Neural cell (in vitro differentiated cells): ENCODE measurements around the gene LGR5. TPM values are rescaled to one million over a fixed set of nuclear protein-coding genes. Genes with fewer than 3 reads are reported as not detected.

ENCODE experiments used
- H2AFZ ChIP-seq: fragments of 200-600, 300-800 bp; sonication (generic), shearing (Covaris generic); 2 replicates; pipeline ENCODE4 v1.6.0; 2014; ENCODE audit warnings: low read depth, mild to moderate bottlenecking, antibody characterized with exemption, low read length, moderate library complexity
- H3F3A ChIP-seq: fragments of 200-600 bp; shearing (Covaris generic); 2 replicates; pipeline ENCODE4 v1.6.1; 2016; ENCODE audit warnings: mild to moderate bottlenecking, moderate library complexity, mixed read lengths, antibody characterized with exemption, low read length; ENCODE audit not compliant: insufficient read depth, poor library complexity, severe bottlenecking
- H3K27ac ChIP-seq: fragments of 200-600, 300-800 bp; sonication (generic), shearing (Covaris generic); 2 replicates; pipeline ENCODE4 v1.5.1; 2014; ENCODE audit warnings: mild to moderate bottlenecking, low read length, moderate library complexity
- H3K27me3 ChIP-seq: fragments of 300-800, 200-600 bp; sonication (generic), shearing (Covaris generic); 2 replicates; pipeline ENCODE4 v1.6.0; 2014; ENCODE audit warnings: mild to moderate bottlenecking, low read depth, low read length, moderate library complexity; ENCODE audit not compliant: insufficient read depth
- H3K36me3 ChIP-seq: fragments of 300-800, 200-600 bp; sonication (generic), shearing (Covaris generic); 2 replicates; pipeline ENCODE4 v1.5.1; 2014; ENCODE audit warnings: mild to moderate bottlenecking, antibody characterized with exemption, low read length, moderate library complexity; ENCODE audit not compliant: insufficient read depth
- H3K4me2 ChIP-seq: fragments of 300-800, 200-600 bp; sonication (generic), shearing (Covaris generic); 2 replicates; pipeline ENCODE4 v1.6.0; 2014; ENCODE audit warnings: mild to moderate bottlenecking, low read length
- H3K4me3 ChIP-seq: fragments of 300-800, 200-600 bp; sonication (generic), shearing (Covaris generic); 2 replicates; pipeline ENCODE4 v1.5.1; 2014; ENCODE audit warnings: mild to moderate bottlenecking, low read length, moderate library complexity
- H3K79me2 ChIP-seq: fragments of 200-600 bp; shearing (Covaris generic); replicated peaks from 2 replicates; pipeline ENCODE4 v1.6.0; 2014; ENCODE audit warnings: mild to moderate bottlenecking, low read length, moderate library complexity; ENCODE audit not compliant: insufficient read depth
- H3K9ac ChIP-seq: fragments of 300-800, 200-600 bp; sonication (generic), shearing (Covaris generic); 2 replicates; pipeline ENCODE4 v1.6.1; 2016; ENCODE audit warnings: mild to moderate bottlenecking, low read length, mixed read lengths
- H3K9me2 ChIP-seq: fragments of 200-600 bp; shearing (Covaris generic); 2 replicates; pipeline ENCODE4 v1.6.1; 2016; ENCODE audit warnings: mild to moderate bottlenecking, low read length, mixed read lengths; ENCODE audit not compliant: insufficient read depth
- H3K9me3 ChIP-seq: fragments of 200-600, 300-800 bp; sonication (generic), shearing (Covaris generic); 2 replicates; pipeline ENCODE4 v1.6.1; 2016; ENCODE audit warnings: mild to moderate bottlenecking, mixed run types, low read length, moderate library complexity, mixed read lengths
- H4K20me1 ChIP-seq: fragments of 200-600 bp; shearing (Covaris generic); 2 replicates; pipeline ENCODE4 v1.6.1; 2016; ENCODE audit warnings: mild to moderate bottlenecking, mixed run types; ENCODE audit not compliant: insufficient read depth
- EP300 ChIP-seq: fragments of 450-650 bp; conservative IDR thresholded peaks from 2 replicates; pipeline ENCODE4 v1.6.1; 2014; ENCODE audit warnings: antibody characterized with exemption, mild to moderate bottlenecking, moderate library complexity; ENCODE audit not compliant: poor library complexity, severe bottlenecking
- EZH2 ChIP-seq: fragments of 200-600, 300-800 bp; shearing (Covaris generic), sonication (generic); IDR thresholded peaks from 2 replicates; pipeline ENCODE4 v1.6.1; 2014; ENCODE audit warnings: antibody characterized with exemption, low read length, borderline replicate concordance, mild to moderate bottlenecking; ENCODE audit not compliant: insufficient read depth, poor library complexity, severe bottlenecking
- MXI1 ChIP-seq: fragments of 450-650 bp; conservative IDR thresholded peaks from 2 replicates; pipeline ENCODE4 v1.6.1; 2014; ENCODE audit warnings: antibody characterized with exemption, mild to moderate bottlenecking; ENCODE audit not compliant: poor library complexity, severe bottlenecking
- POLR2AphosphoS5 ChIP-seq: IDR thresholded peaks from 2 replicates; pipeline ENCODE4 v1.6.1; 2012
- RAD21 ChIP-seq: fragments of 450-650 bp; conservative IDR thresholded peaks from 2 replicates; pipeline ENCODE4 v1.6.1; 2014; ENCODE audit warnings: antibody characterized with exemption, mild to moderate bottlenecking, moderate library complexity
- SMC3 ChIP-seq: fragments of 450-650 bp; conservative IDR thresholded peaks from 2 replicates; pipeline ENCODE4 v1.6.1; 2014; ENCODE audit warnings: antibody characterized with exemption, mild to moderate bottlenecking, moderate library complexity; ENCODE audit not compliant: poor library complexity
- TAF1 ChIP-seq: IDR thresholded peaks from 2 replicates; pipeline ENCODE4 v1.6.1; 2012; ENCODE audit warnings: low read depth
- polyA plus RNA-seq: library from polyadenylated mRNA; depleted of rRNA; stranded (reverse); fragments of >200 nt; gene quantifications from 2 replicates; pipeline ENCODE4 v1.2.3, GENCODE V29; 2014
- TF ChIP-seq, protein P1 (sequence below): fragments of 450-650 bp; IDR thresholded peaks from 2 replicates; pipeline ENCODE4 v1.5.1; 2014; ENCODE audit warnings: antibody characterized with exemption, mild to moderate bottlenecking, moderate library complexity; ENCODE audit not compliant: poor library complexity, severe bottlenecking
- TF ChIP-seq, protein P2 (sequence below): IDR thresholded peaks from 2 replicates; pipeline ENCODE4 v1.6.1; 2012; ENCODE audit warnings: borderline replicate concordance

The LGR5 gene
- polyA plus RNA-seq, 1 donor from 2014 or later = 0.16 TPM

DNA sequence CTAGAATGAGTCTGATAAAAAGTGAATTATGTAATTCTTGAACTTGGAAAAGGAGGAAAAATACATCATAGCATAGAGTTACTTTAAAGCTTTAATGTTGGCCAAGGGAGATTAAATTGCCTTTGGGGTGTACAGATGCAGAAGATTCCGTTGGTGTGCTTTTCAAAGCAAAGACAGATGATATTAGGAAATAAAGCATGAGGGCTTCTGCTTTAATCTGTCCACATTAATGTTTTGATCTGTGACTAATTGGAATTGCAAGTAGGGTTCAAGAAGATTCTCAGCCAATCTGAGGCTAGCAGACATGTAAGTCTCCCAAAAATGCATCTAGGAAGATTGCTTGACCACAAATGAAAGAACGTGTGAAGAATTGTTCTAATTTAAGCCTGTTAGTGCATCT lies 35.2 kb downstream of the LGR5 start:
- no peaks in the 10 kb centered on the region for H3K9me2 ChIP-seq
- no peaks in the 10 kb centered on the region for H3K79me2 ChIP-seq
- no peak overlapping the region for H2AFZ ChIP-seq
- no peak overlapping the region for H3K4me3 ChIP-seq
- TF ChIP-seq EP300 (no peak), RAD21 (no peak), POLR2AphosphoS5 (no peak), SMC3 (no peak), TAF1 (no peak), EZH2 (no peak)
- TF ChIP-seq, protein P1, sequence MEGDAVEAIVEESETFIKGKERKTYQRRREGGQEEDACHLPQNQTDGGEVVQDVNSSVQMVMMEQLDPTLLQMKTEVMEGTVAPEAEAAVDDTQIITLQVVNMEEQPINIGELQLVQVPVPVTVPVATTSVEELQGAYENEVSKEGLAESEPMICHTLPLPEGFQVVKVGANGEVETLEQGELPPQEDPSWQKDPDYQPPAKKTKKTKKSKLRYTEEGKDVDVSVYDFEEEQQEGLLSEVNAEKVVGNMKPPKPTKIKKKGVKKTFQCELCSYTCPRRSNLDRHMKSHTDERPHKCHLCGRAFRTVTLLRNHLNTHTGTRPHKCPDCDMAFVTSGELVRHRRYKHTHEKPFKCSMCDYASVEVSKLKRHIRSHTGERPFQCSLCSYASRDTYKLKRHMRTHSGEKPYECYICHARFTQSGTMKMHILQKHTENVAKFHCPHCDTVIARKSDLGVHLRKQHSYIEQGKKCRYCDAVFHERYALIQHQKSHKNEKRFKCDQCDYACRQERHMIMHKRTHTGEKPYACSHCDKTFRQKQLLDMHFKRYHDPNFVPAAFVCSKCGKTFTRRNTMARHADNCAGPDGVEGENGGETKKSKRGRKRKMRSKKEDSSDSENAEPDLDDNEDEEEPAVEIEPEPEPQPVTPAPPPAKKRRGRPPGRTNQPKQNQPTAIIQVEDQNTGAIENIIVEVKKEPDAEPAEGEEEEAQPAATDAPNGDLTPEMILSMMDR = no peak
- H3K36me3 ChIP-seq = no peaks in the 10 kb centered on the region
- H4K20me1 ChIP-seq = no peaks in the 10 kb centered on the region
- H3F3A ChIP-seq = no peaks in the 10 kb centered on the region
- H3K9me3 ChIP-seq = no peaks in the 10 kb centered on the region
- no peaks in the 10 kb centered on the region for H3K27me3 ChIP-seq
- no peak overlapping the region for H3K27ac ChIP-seq
- no peak overlapping the region for H3K4me2 ChIP-seq
- no peak overlapping the region for H3K9ac ChIP-seq

DNA sequence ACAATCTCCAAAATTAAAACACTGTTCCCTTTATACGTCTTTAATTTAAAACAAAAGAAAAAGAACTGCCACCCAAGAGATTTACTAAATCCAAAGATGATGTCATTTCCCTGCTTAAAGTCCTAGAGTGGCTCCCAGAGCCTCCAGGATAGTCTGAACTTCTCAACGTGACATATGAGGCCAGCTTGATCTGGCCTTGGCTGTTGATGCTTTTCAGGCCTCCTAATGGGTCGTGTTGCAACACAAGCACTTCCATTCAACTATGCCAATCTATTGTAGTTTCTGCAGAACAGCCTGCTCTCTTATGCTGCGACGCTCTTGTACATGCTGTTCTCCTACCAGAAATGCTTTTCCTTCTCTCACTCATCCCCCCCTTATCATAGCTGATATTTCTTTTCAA lies 35.7 kb downstream of the LGR5 start:
- H3K27me3 ChIP-seq = no peaks in the 10 kb centered on the region
- no peak overlapping the region for H3K4me3 ChIP-seq
- no peak overlapping the region for H3K9ac ChIP-seq
- no peaks in the 10 kb centered on the region for H3K9me2 ChIP-seq
- H4K20me1 ChIP-seq = no peaks in the 10 kb centered on the region
- H3F3A ChIP-seq = no peaks in the 10 kb centered on the region
- TF ChIP-seq EZH2 (no peak), TAF1 (no peak), MXI1 (no peak), RAD21 (no peak), EP300 (no peak), SMC3 (no peak)
- TF ChIP-seq, protein P1 = no peak
- TF ChIP-seq, protein P2, sequence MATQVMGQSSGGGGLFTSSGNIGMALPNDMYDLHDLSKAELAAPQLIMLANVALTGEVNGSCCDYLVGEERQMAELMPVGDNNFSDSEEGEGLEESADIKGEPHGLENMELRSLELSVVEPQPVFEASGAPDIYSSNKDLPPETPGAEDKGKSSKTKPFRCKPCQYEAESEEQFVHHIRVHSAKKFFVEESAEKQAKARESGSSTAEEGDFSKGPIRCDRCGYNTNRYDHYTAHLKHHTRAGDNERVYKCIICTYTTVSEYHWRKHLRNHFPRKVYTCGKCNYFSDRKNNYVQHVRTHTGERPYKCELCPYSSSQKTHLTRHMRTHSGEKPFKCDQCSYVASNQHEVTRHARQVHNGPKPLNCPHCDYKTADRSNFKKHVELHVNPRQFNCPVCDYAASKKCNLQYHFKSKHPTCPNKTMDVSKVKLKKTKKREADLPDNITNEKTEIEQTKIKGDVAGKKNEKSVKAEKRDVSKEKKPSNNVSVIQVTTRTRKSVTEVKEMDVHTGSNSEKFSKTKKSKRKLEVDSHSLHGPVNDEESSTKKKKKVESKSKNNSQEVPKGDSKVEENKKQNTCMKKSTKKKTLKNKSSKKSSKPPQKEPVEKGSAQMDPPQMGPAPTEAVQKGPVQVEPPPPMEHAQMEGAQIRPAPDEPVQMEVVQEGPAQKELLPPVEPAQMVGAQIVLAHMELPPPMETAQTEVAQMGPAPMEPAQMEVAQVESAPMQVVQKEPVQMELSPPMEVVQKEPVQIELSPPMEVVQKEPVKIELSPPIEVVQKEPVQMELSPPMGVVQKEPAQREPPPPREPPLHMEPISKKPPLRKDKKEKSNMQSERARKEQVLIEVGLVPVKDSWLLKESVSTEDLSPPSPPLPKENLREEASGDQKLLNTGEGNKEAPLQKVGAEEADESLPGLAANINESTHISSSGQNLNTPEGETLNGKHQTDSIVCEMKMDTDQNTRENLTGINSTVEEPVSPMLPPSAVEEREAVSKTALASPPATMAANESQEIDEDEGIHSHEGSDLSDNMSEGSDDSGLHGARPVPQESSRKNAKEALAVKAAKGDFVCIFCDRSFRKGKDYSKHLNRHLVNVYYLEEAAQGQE = no peak
- no peaks in the 10 kb centered on the region for H3K79me2 ChIP-seq
- no peak overlapping the region for H2AFZ ChIP-seq
- no peak overlapping the region for H3K4me2 ChIP-seq
- H3K36me3 ChIP-seq = no peaks in the 10 kb centered on the region
- H3K27ac ChIP-seq = no peak overlapping the region
- H3K9me3 ChIP-seq = no peaks in the 10 kb centered on the region
